ENCODE measurements around the gene MRC1.

Gene MRC1

GRCh38 chr10:17808971-17809841, at the start of gene MRC1:
MRC1 (plus strand) TSS chr10:17809348; CDS start chr10:17809466, 118 bp downstream.
- no peak for ATAC-seq

DNA sequence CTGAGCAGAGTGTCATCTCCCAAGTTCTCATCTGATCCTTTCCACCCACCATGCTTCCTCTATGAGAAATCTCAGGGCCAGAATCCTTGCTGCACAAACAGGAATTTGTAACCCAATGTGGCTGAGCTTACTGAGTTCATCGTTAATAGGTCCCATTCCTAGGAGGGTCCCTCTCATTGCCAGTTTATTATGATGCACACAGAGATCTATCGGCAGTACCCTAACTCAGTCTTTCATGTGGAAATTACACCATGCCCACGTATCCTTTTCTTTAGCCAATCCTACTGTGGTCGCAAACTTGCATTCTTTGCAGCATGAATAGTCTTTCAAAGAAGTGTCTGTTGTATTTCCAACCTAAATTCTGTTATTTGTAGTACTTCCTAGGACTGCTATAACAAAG, 45.0 kb upstream of the MRC1 start:
- ATAC-seq = no peak

GRCh38 chr10:17765602-17766001, 43.5 kb upstream of the MRC1 start:
- ATAC-seq = no peak

- no peak for ATAC-seq
Measured at GRCh38 chr10:17766731-17767130, 42.4 kb upstream of the MRC1 start.

DNA sequence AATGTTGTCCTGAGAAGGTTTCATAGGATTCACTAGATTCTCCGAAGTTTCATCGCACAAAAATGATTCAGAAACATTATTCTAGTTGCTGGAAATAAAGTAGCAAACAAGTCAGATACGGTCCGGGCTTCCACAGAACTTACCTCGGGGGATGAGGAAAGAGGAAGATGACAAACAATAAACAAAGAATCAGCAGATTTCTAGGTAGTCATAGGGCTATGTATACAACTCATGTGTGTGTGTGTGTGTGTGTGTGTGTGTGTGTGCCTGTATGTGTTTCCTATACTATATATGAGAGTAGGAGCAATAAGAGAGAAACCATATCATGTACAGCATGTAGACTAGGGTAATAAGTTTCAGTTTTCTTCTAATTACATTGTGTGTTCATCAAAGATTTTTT, 40.7 kb upstream of the MRC1 start:
- ATAC-seq = no peak

DNA sequence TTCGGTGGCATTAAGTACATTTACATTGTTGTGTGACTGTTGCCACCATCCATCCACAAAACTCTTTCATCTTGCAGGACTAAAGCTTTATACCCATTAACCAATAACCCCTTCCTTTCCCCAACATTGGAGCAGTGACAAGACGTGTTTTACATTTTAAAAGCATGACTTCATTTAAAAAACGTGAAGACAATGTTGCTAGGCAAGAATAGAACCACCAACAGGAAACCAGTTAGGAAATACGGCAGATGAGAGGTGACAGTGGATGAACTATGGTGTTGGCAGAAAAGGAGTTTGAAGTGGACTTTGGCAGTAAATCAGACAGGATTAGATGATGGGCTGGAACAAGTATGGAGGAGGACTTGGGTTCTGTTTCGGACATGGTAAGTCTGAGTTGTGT, 40.2 kb upstream of the MRC1 start:
- no peak for ATAC-seq

- no peak for ATAC-seq
Measured at GRCh38 chr10:17771017-17771416, 38.1 kb upstream of the MRC1 start.

DNA sequence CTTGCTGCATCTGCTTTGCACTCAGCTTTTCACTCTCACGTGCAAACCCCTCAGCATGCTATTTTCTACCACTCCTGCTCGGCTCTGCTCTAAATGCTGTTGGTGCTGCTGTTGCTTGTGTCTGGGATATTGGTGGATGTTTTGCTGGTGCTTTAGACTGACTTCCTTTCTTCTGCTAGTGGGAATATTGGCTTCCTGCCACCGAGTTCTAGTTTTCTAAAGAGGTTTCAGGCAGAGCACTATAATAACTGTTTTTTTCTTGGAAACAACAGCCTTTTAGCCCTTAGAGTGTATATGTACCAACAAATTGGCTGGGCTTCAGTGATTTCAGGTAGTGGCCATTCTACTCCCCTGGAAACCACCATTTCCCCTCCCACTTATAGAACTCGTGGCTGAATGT, 29.4 kb upstream of the MRC1 start:
- no peak for ATAC-seq

DNA sequence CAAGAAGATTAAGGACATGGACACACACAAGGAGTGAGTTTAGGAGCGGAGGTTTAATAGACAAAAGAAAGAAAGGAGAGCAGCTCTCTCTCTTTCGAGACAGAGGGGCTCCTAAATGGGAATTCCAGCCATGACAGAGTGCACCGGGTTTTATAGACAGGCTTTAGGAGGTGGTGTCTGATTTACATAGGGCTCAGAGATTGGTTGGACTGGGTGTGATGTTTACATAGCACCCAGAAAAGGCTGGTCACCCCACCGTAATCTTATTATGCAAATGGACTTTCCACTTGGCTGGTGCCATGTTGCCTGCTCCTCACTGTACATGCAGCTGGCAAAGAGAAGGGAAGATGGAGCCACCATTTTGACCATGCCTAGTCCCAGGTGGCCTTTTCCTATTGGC, 28.4 kb upstream of the MRC1 start:
- ATAC-seq = no peak

DNA sequence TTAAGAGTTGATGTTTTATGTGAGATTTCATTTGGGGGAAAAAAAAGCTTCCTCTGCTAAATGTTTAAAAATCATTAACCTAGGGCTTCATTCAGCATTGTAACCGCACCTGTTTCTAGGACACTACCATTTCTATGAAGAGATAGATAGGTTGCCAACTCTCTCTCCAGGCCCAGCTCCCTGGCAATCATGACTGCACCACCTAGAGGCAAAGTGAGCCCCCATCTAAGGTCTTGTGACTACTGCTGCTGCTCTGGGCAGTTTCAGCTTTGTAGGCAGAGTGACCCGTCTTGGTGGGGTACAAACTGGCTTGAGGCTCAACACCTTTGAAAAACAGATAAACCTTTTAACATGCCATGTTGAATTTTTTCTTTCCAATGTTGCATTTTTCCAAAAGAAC, 27.3 kb upstream of the MRC1 start:
- ATAC-seq = no peak

- ATAC-seq = no peak
Measured at GRCh38 chr10:17782921-17783665, 26.1 kb upstream of the MRC1 start.

GRCh38 chr10:17783751-17784150, 25.4 kb upstream of the MRC1 start:
- no peak for ATAC-seq

GRCh38 chr10:17784688-17785087, 24.5 kb upstream of the MRC1 start:
- no peak for ATAC-seq

GRCh38 chr10:17785276-17785930, 23.7 kb upstream of the MRC1 start:
- ATAC-seq = no peak

GRCh38 chr10:17787087-17787961, 21.8 kb upstream of the MRC1 start:
- ATAC-seq = no peak

GRCh38 chr10:17788646-17789045, 20.5 kb upstream of the MRC1 start:
- no peak for ATAC-seq

DNA sequence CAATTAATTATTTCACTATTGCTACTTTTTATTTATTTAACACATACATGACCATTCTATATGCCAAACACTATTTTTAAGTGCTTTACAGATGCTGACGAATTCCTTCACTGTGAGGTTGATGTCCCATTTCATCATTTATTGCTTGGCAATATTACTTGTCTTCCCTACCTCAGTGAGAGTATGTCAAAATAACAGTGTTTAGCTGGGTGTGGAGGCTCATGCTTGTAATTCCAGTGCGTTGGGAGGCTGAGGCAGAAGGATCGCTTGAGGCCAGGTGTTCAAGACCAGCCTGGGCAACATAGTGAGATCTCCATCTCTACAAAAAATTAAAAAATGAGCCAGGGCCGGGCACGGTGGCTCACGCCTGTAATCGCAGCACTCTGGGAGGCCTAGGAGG, 19.8 kb upstream of the MRC1 start:
- no peak for ATAC-seq

DNA sequence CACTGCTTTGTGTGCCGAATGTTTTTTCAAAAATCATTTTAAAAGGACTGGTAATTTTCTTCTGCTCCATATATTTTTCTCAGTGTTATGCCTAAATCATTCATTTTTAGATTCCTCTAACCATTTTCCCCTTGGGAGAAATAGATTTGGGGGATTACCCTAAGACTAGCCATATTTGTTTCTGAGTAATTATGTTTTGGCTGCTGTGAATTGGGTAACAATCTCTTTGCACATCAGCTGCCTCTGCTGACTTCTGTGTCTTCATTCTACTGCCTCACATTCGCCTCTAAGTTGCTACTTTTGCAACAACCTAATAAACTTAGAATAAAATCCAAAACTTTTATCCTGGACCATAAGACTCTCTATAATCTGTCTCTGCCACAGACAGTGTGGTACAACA, 18.5 kb upstream of the MRC1 start:
- ATAC-seq = no peak

DNA sequence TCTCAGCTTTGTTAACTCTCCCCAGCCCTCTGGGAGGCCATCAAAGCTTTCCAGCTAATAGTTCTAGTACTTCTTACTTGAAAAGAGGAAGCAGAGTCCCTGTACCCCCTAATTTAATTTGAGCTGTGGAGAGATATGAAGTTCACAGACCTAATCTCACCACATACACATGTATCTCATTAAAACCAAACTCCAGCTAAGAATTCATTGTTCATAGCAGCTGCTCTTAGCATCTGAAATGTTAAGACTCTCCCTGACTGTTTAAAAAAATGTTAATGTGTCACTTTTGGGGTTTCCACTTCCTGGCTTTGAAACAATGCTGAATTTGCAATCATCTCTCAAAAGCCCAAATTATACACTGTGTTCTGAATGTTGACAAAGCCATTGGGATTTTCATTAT, 16.2 kb upstream of the MRC1 start:
- ATAC-seq = no peak

GRCh38 chr10:17793823-17794644, 15.1 kb upstream of the MRC1 start:
- ATAC-seq = no peak

DNA sequence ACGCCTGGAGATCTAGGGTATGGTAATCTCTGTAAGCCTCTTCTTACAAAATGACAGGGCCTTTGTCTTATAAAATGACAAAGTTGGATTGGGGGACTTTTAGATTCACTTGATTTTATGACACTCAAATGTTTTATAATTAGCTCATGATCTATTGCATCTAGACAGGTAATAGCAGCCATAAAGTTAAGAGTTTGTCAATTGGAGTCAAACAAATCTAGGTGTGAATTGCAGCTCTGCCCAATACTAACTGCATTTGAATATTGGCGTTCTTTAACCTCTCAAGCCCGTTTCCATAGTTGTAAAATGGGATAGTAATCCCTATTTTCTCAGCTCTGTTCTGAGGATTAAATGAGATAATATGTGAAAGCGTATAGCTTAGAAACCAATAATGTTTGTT, 14.1 kb upstream of the MRC1 start:
- ATAC-seq = no peak
